Kidney (tissue), 14 donors: Measurements from ENCODE around the gene NPBWR2. TPM values are rescaled to one million over a fixed set of nuclear protein-coding genes. Genes with fewer than 3 reads are reported as not detected.

Source experiments
- DNase-seq, 5 donors: peaks; one replicate each; pipeline ENCODE4 v3.0.0-alpha.2; 2013 to 2020
- FAIRE-seq: peaks from 2 replicates; lab custom pipeline; 2012; peaks lifted over from hg19 to GRCh38; lab: Jason Lieb, UNC
- H3K27ac ChIP-seq, 2 donors: one replicate each; pipeline ENCODE4 v1.7.0; 2013; ENCODE audit warnings: low read depth in 2 of 2, low read length in 2 of 2, inconsistent platforms in 1 of 2
- H3K27me3 ChIP-seq: one replicate; pipeline ENCODE4 v1.7.1; 2013; ENCODE audit warnings: low read length, inconsistent platforms; ENCODE audit not compliant: control insufficient read depth, insufficient read depth
- H3K36me3 ChIP-seq, 3 donors: one replicate each; pipeline versions ENCODE4 v1.7.0 to v1.7.1; 2013; ENCODE audit warnings: low read length in 3 of 3, control low read depth in 1 of 3, inconsistent platforms in 1 of 3; ENCODE audit not compliant: insufficient read depth in 3 of 3, control insufficient read depth in 2 of 3
- H3K4me1 ChIP-seq, 3 donors: one replicate each; pipeline versions ENCODE4 v1.7.0 to v1.7.1; 2013; ENCODE audit warnings: low read length in 3 of 3, inconsistent platforms in 1 of 3, low read depth in 1 of 3; ENCODE audit not compliant: control insufficient read depth in 2 of 3, insufficient read depth in 2 of 3
- H3K4me3 ChIP-seq, 3 donors: one replicate each; pipeline versions ENCODE4 v1.7.0 to v1.8.1; 2013; ENCODE audit warnings: low read length in 3 of 3, control low read depth in 1 of 3, inconsistent platforms in 1 of 3
- H3K9ac ChIP-seq, 3 donors: one replicate each; pipeline versions ENCODE4 v1.7.0 to v1.7.1; 2013; ENCODE audit warnings: low read length in 3 of 3, control low read depth in 1 of 3, inconsistent platforms in 1 of 3
- H3K9me3 ChIP-seq, 3 donors: one replicate each; pipeline versions ENCODE4 v1.7.0 to v1.7.1; 2013; ENCODE audit warnings: low read length in 3 of 3, control low read depth in 1 of 3, inconsistent platforms in 1 of 3; ENCODE audit not compliant: control insufficient read depth in 2 of 3, insufficient read depth in 1 of 3
- intact Hi-C: fragments of 100-400 bp; cut with DNase I; formaldehyde crosslinking; loops from one replicate; pipeline ENCODE4 v1.11.1; 2022
- polyA plus RNA-seq: library from polyadenylated mRNA; stranded (reverse); fragments of 350-450 nt; fragmentation: Illumina TruSeq; extraction: RNeasy Lipid Tissue Mini Kit (QIAGEN cat#74804); gene quantifications from one replicate; pipeline ENCODE4 v1.2.3, GENCODE V29; 2014; ENCODE audit warnings: low read depth, low replicate concordance; ENCODE audit not compliant: insufficient read depth
- total RNA-seq: library from RNA; stranded (reverse); fragmentation: NEBNext Ultra II Directional; extraction: Animal tissue kit (Norgen Biotek cat#: 25700); gene quantifications from one replicate; pipeline ENCODE4 v1.2.1, GENCODE V29; 2021
- TF ChIP-seq, protein P1 (sequence below): IDR thresholded peaks from 3 replicates; pipeline ENCODE4 v1.5.1; 2012; ENCODE audit warnings: mild to moderate bottlenecking, moderate library complexity, borderline replicate concordance; ENCODE audit not compliant: insufficient read depth; ENCODE audit errors: extremely low read depth
- donor health status: control.
- donor health status: control.
- donor health status: control.
- donor health status: control.
- donor health status: control.
- donor health status: DM: yes; HTN: yes; CAD: no.
- donor health status: Normal renal cell carcinoma (clear cell type).

The NPBWR2 gene
- total and polyA plus RNA-seq, 2 donors from 2014 or later, result not detected

- TF ChIP-seq, protein P1, sequence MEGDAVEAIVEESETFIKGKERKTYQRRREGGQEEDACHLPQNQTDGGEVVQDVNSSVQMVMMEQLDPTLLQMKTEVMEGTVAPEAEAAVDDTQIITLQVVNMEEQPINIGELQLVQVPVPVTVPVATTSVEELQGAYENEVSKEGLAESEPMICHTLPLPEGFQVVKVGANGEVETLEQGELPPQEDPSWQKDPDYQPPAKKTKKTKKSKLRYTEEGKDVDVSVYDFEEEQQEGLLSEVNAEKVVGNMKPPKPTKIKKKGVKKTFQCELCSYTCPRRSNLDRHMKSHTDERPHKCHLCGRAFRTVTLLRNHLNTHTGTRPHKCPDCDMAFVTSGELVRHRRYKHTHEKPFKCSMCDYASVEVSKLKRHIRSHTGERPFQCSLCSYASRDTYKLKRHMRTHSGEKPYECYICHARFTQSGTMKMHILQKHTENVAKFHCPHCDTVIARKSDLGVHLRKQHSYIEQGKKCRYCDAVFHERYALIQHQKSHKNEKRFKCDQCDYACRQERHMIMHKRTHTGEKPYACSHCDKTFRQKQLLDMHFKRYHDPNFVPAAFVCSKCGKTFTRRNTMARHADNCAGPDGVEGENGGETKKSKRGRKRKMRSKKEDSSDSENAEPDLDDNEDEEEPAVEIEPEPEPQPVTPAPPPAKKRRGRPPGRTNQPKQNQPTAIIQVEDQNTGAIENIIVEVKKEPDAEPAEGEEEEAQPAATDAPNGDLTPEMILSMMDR, result no peak
- H3K36me3 ChIP-seq, result no peaks in the 10 kb centered on the region
- no peaks in the 10 kb centered on the region for H3K4me1 ChIP-seq
- FAIRE-seq (no peak), DNase-seq (peak in 2 of 5 donors; percentile 35 to 46)
- H3K4me3 ChIP-seq, result no peak overlapping the region
- no peak overlapping the region for H3K27ac ChIP-seq
- H3K9ac ChIP-seq, result no peak overlapping the region
- no peaks in the 10 kb centered on the region for H3K9me3 ChIP-seq
- no peaks in the 10 kb centered on the region for H3K27me3 ChIP-seq
- intact Hi-C loops, result no loop called here
These were observed 6.5 kb upstream of the NPBWR2 start for GRCh38 chr20:64113796-64114355.

DNA sequence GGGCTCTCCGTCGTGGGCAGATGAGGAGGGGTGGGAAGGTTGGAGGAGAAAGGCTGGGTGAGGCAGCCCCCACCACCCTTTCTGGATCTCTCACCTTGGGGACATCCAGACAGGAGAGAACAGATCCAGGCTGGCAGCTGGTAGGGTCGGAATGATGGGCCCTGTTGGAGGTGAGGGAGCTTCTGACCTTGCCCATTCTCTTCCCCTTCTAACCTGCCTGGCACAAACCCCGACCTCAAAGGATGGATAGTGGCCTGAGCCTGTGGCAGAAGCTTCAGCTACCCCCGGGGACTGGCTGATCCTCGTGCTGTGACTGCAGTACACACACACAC is 6.0 kb upstream of the NPBWR2 start:
- Histone ChIP-seq H3K27ac (no peak overlapping the region), H3K27me3 (no peaks in the 10 kb centered on the region), H3K9me3 (no peaks in the 10 kb centered on the region), H3K4me1 (no peaks in the 10 kb centered on the region), H3K9ac (no peak overlapping the region), H3K4me3 (no peak overlapping the region), H3K36me3 (no peaks in the 10 kb centered on the region)
- TF ChIP-seq, protein P1, result no peak
- FAIRE-seq (no peak), DNase-seq (peak in 1 of 5 donors; percentile 19)
- intact Hi-C loops, result no loop called here

DNA sequence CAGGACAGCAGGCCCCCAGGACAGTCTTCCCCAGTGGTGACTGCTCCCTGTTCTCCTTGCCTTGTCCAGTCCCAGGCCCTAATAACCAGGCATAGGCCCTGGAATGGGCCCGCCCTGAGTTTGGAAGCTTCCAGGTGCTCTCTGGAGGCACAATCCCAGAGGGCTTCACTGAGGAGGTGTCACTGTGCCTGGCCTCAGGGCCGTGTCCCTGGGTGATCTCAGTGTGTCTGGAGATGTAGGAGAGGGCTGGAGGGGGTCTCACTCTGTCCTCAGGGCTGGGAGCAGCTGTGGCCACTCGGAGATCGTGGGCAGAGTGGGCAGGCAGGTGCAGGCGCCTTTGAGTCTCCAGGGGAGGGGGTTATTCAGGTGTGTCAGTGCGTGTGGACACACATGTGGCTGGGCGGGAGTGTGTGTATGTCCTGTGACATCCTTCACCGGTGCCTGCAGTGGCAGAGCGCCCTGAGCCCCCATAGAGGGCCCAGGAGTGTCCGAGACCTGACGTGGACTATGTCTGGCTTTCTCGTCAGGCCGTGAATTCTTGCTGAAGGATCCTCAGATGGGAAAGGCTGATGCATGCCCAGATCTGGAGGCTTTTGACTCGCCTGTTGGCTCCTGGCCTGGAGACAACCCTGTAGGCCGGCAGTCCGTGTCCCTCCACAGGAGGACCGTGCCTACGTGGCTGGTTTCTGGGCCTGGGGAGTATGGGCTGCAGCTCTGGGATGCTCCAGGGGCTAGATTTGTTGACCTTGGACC is 5.5 kb upstream of the NPBWR2 start:
- no peaks in the 10 kb centered on the region for H3K36me3 ChIP-seq
- TF ChIP-seq, protein P1, result no peak
- no peak overlapping the region for H3K27ac ChIP-seq
- no peaks in the 10 kb centered on the region for H3K9me3 ChIP-seq
- no peak for FAIRE-seq
- intact Hi-C loops, result no loop called here
- H3K9ac ChIP-seq, result no peak overlapping the region
- DNase-seq, result peak in 1 of 5 donors; percentile 66
- no peaks in the 10 kb centered on the region for H3K27me3 ChIP-seq
- no peaks in the 10 kb centered on the region for H3K4me1 ChIP-seq
- no peak overlapping the region for H3K4me3 ChIP-seq
